H9 (cell line): ENCODE measurements around the gene PRR16. TPM values are rescaled to one million over a fixed set of nuclear protein-coding genes. Genes with fewer than 3 reads are reported as not detected.

ENCODE experiments used
- DNase-seq: peaks from one replicate; pipeline ENCODE4 v3.0.0-alpha.2; 2017
- H2AFZ ChIP-seq: one replicate; pipeline ENCODE4 v1.6.1; 2013; ENCODE audit warnings: mild to moderate bottlenecking, low read length, control low read depth, moderate library complexity
- H2AK5ac ChIP-seq: 2 replicates; pipeline ENCODE4 v1.6.1; 2013; ENCODE audit warnings: low read length, control low read depth, mixed read lengths; ENCODE audit not compliant: insufficient read length
- H2BK120ac ChIP-seq: one replicate; pipeline ENCODE4 v1.6.1; 2013; ENCODE audit warnings: low read depth, mild to moderate bottlenecking, low read length, control low read depth, inconsistent platforms; ENCODE audit not compliant: poor library complexity, severe bottlenecking
- H2BK12ac ChIP-seq: 2 replicates; pipeline ENCODE4 v1.6.1; 2013; ENCODE audit warnings: low read length, control low read depth, mixed read lengths, low read depth; ENCODE audit not compliant: insufficient read length
- H2BK15ac ChIP-seq: 2 replicates; pipeline ENCODE4 v1.6.1; 2013; ENCODE audit warnings: low read depth, low read length, control low read depth
- H2BK20ac ChIP-seq: one replicate; pipeline ENCODE4 v1.6.1; 2013; ENCODE audit warnings: low read depth, mild to moderate bottlenecking, low read length, control low read depth, inconsistent platforms; ENCODE audit not compliant: poor library complexity, severe bottlenecking
- H2BK5ac ChIP-seq: 2 replicates; pipeline ENCODE4 v1.6.1; 2013; ENCODE audit warnings: low read length, control low read depth, mixed read lengths; ENCODE audit not compliant: insufficient read length
- H3K14ac ChIP-seq: 2 replicates; pipeline ENCODE4 v1.6.1; 2013; ENCODE audit warnings: low read length, control low read depth; ENCODE audit not compliant: insufficient read depth
- H3K18ac ChIP-seq: 2 replicates; pipeline ENCODE4 v1.6.1; 2013; ENCODE audit warnings: low read depth, mild to moderate bottlenecking, mixed read lengths, low read length, control low read depth; ENCODE audit not compliant: insufficient read length
- H3K23ac ChIP-seq: 2 replicates; pipeline ENCODE4 v1.6.1; 2013; ENCODE audit warnings: low read length, control low read depth, mixed read lengths, low read depth; ENCODE audit not compliant: insufficient read length
- H3K23me2 ChIP-seq: 2 replicates; pipeline ENCODE4 v1.6.1; 2013; ENCODE audit warnings: low read depth, mild to moderate bottlenecking, mixed read lengths, low read length, control low read depth; ENCODE audit not compliant: insufficient read length, poor library complexity, severe bottlenecking
- H3K27ac ChIP-seq: 2 replicates; pipeline ENCODE4 v1.5.1; 2013; ENCODE audit warnings: low read length, control low read depth, mixed read lengths, low read depth; ENCODE audit not compliant: insufficient read length
- H3K27me3 ChIP-seq: 2 replicates; pipeline ENCODE4 v1.6.1; 2013; ENCODE audit warnings: low read length, control low read depth, inconsistent platforms; ENCODE audit not compliant: insufficient read depth
- H3K4ac ChIP-seq: 2 replicates; pipeline ENCODE4 v1.6.1; 2013; ENCODE audit warnings: low read depth, mild to moderate bottlenecking, control low read depth, inconsistent platforms, low read length, moderate library complexity
- H3K4me1 ChIP-seq: 2 replicates; pipeline ENCODE4 v1.6.1; 2013; ENCODE audit warnings: low read length, control low read depth, inconsistent platforms; ENCODE audit not compliant: insufficient read depth
- H3K4me2 ChIP-seq: 2 replicates; pipeline ENCODE4 v1.6.1; 2013; ENCODE audit warnings: low read length, control low read depth, mixed read lengths; ENCODE audit not compliant: insufficient read length, insufficient read depth
- H3K56ac ChIP-seq: 2 replicates; pipeline ENCODE4 v1.6.1; 2013; ENCODE audit warnings: low read depth, mild to moderate bottlenecking, mixed read lengths, low read length, control low read depth; ENCODE audit not compliant: insufficient read length
- H3K79me1 ChIP-seq: 2 replicates; pipeline ENCODE4 v1.6.1; 2013; ENCODE audit warnings: low read depth, mild to moderate bottlenecking, moderate library complexity, low read length, control low read depth, inconsistent platforms; ENCODE audit not compliant: insufficient read depth, poor library complexity, severe bottlenecking
- H3K79me2 ChIP-seq: 2 replicates; pipeline ENCODE4 v1.6.1; 2013; ENCODE audit warnings: low read length, control low read depth, inconsistent platforms; ENCODE audit not compliant: insufficient read depth
- H3K9ac ChIP-seq: 2 replicates; pipeline ENCODE4 v1.6.1; 2013; ENCODE audit warnings: low read length, control low read depth, mixed read lengths; ENCODE audit not compliant: insufficient read length; ENCODE audit errors: extremely low read depth
- H3K9me3 ChIP-seq: one replicate; pipeline ENCODE4 v1.6.1; 2013; ENCODE audit warnings: low read depth, low read length, inconsistent platforms; ENCODE audit not compliant: control insufficient read depth
- H3T11ph ChIP-seq: one replicate; pipeline ENCODE4 v1.6.1; 2013; ENCODE audit warnings: mild to moderate bottlenecking, low read length, control low read depth, inconsistent platforms
- H4K20me1 ChIP-seq: one replicate; pipeline ENCODE4 v1.6.1; 2013; ENCODE audit not compliant: control insufficient read depth, insufficient read length, insufficient read depth
- H4K5ac ChIP-seq: 2 replicates; pipeline ENCODE4 v1.6.1; 2013; ENCODE audit warnings: low read depth, mild to moderate bottlenecking, mixed read lengths, low read length, control low read depth; ENCODE audit not compliant: insufficient read length
- H4K8ac ChIP-seq: replicated peaks from 2 replicates; pipeline ENCODE4 v1.6.1; 2013; ENCODE audit warnings: low read length, control low read depth, mixed read lengths, low read depth; ENCODE audit not compliant: insufficient read length
- H4K91ac ChIP-seq: 2 replicates; pipeline ENCODE4 v1.6.1; 2013; ENCODE audit warnings: low read depth, mild to moderate bottlenecking, moderate library complexity, mixed read lengths, low read length, control low read depth; ENCODE audit not compliant: insufficient read length
- H3K27ac Mint-ChIP-seq, 3 experiments: 2 replicates in 2 of 3; 3 replicates in 1 of 3; pipeline ENCODE4 v1.8.0; 2020 to 2021; ENCODE audit warnings: mixed read lengths in 3 of 3, mild to moderate bottlenecking in 1 of 3, moderate library complexity in 1 of 3
- H3K27me3 Mint-ChIP-seq: 2 replicates; pipeline ENCODE4 v1.8.0; 2021; ENCODE audit warnings: low read depth, mild to moderate bottlenecking, moderate library complexity, mixed read lengths
- H3K36me3 Mint-ChIP-seq, 3 experiments: 2 replicates in 2 of 3; 3 replicates in 1 of 3; pipeline ENCODE4 v1.8.0; 2020 to 2021; ENCODE audit warnings: low read depth in 3 of 3, mixed read lengths in 3 of 3; ENCODE audit not compliant: insufficient read depth in 1 of 3
- H3K4me1 Mint-ChIP-seq, 2 experiments: 2 replicates each; pipeline ENCODE4 v1.8.0; 2020; ENCODE audit warnings: mixed read lengths in 2 of 2
- H3K4me3 Mint-ChIP-seq, 2 experiments: 2 replicates in 1 of 2; 3 replicates in 1 of 2; pipeline ENCODE4 v1.8.0; 2020 to 2021; ENCODE audit warnings: mild to moderate bottlenecking in 2 of 2, mixed read lengths in 2 of 2, moderate library complexity in 1 of 2
- H3K9me3 Mint-ChIP-seq, 2 experiments: 2 replicates in 1 of 2; 3 replicates in 1 of 2; pipeline ENCODE4 v1.8.0; 2020; ENCODE audit warnings: mild to moderate bottlenecking in 2 of 2, mixed read lengths in 2 of 2, moderate library complexity in 1 of 2
- WGBS: extraction: QIAGEN DNeasy Blood & Tissue Kit; methylation state at CpG from one replicate; pipeline ENCODE4 v1.1.7; 2013; ENCODE audit warnings: missing lambda C conversion rate, low lambda C conversion rate, mixed read lengths; ENCODE audit not compliant: insufficient read length; ENCODE audit errors: extremely low coverage; 5-methylcytosine and 5-hydroxymethylcytosine counted together
- total RNA-seq: library from RNA; stranded (reverse); gene quantifications from 2 replicates; pipeline ENCODE4 v1.2.1, GENCODE V29; 2021
- TF ChIP-seq, protein P1 (sequence below): fragments of 200-600 bp; sonication (generic); conservative IDR thresholded peaks from 3 replicates; pipeline ENCODE4 v1.8.0; 2021; ENCODE audit warnings: antibody characterized with exemption, mild to moderate bottlenecking

The PRR16 gene
- total RNA-seq, 1 experiment from 2014 or later = 0.13 TPM

DNA sequence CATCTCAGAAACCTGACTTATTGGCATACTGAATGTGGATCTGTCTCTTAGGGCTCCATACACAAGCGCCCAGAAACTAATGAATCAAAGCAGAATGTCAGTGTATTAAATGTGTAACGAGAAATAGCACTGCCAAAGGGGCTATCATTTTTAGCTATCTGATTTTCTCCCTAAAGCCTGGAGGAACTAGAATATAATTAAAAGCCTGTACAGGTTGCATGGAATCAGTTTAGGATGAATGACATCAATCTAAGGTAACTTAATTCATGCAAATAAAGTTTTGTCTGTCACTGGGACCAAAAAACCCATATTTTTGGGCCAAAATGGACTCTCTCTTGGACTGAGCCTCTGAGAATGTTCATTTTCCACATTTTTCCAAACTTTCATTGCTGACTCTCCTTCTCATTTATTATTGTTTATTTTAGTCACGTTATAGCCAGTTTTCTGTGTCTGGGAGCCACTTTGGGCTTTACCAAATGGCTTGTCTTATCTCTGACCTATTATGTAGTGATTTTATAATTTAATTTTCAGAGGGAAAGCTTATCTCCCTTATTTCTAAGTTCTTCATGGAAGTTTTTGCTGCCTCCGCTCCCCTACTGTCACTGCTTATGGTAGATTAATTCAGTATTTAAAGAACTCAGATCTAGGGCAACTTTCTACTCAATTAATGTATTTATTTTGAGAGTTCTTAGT lies 47.0 kb downstream of the PRR16 start:
- Histone ChIP-seq H2BK120ac (no peak overlapping the region), H4K5ac (no peak overlapping the region), H2BK12ac (no peak overlapping the region), H4K8ac (no peak overlapping the region), H3K18ac (no peak overlapping the region), H3K9ac (no peak overlapping the region), H2BK20ac (no peak overlapping the region), H3K79me1 (no peaks in the 10 kb centered on the region), H3K23me2 (no peaks in the 10 kb centered on the region), H3K4me2 (no peak overlapping the region), H4K20me1 (no peaks in the 10 kb centered on the region), H3K79me2 (no peaks in the 10 kb centered on the region), H3K27ac (peak overlapping the region; percentile 78), H3K4me1 (peaks cover 15% of the 10 kb centered on the region), H3K14ac (no peak overlapping the region), H3T11ph (no peak overlapping the region), H2AFZ (no peak overlapping the region), H3K56ac (no peak overlapping the region), H3K23ac (no peak overlapping the region), H2BK15ac (no peak overlapping the region), H3K9me3 (no peaks in the 10 kb centered on the region), H4K91ac (no peak overlapping the region), H2BK5ac (no peak overlapping the region), H2AK5ac (no peak overlapping the region), H3K27me3 (no peaks in the 10 kb centered on the region), H3K4ac (no peak overlapping the region)
- DNase-seq = no peak
- TF ChIP-seq, protein P1, sequence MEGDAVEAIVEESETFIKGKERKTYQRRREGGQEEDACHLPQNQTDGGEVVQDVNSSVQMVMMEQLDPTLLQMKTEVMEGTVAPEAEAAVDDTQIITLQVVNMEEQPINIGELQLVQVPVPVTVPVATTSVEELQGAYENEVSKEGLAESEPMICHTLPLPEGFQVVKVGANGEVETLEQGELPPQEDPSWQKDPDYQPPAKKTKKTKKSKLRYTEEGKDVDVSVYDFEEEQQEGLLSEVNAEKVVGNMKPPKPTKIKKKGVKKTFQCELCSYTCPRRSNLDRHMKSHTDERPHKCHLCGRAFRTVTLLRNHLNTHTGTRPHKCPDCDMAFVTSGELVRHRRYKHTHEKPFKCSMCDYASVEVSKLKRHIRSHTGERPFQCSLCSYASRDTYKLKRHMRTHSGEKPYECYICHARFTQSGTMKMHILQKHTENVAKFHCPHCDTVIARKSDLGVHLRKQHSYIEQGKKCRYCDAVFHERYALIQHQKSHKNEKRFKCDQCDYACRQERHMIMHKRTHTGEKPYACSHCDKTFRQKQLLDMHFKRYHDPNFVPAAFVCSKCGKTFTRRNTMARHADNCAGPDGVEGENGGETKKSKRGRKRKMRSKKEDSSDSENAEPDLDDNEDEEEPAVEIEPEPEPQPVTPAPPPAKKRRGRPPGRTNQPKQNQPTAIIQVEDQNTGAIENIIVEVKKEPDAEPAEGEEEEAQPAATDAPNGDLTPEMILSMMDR = no peak
- Mint-ChIP-seq H3K4me3 (no peak overlapping the region), H3K27me3 (no peaks in the 10 kb centered on the region), H3K36me3 (no peaks in the 10 kb centered on the region; a peak in 1 of 7 replicates), H3K9me3 (no peaks in the 10 kb centered on the region), H3K27ac (peak overlapping the region in 2 of 3 experiments; percentile 53 to 86; a peak in 4 of 7 replicates), H3K4me1 (peaks cover 53 to 61% of the 10 kb centered on the region in 2 experiments)
- WGBS = no CpG with 5 or more reads among the region's 4 CpGs
